GM10847 (cell line): Measurements from ENCODE around the gene RXRA.

ENCODE experiments used
- POLR2A ChIP-seq: IDR thresholded peaks from 2 replicates; pipeline ENCODE4 v1.6.1; 2011; ENCODE audit not compliant: insufficient read length; ENCODE audit errors: extremely low read depth

Gene RXRA

DNA sequence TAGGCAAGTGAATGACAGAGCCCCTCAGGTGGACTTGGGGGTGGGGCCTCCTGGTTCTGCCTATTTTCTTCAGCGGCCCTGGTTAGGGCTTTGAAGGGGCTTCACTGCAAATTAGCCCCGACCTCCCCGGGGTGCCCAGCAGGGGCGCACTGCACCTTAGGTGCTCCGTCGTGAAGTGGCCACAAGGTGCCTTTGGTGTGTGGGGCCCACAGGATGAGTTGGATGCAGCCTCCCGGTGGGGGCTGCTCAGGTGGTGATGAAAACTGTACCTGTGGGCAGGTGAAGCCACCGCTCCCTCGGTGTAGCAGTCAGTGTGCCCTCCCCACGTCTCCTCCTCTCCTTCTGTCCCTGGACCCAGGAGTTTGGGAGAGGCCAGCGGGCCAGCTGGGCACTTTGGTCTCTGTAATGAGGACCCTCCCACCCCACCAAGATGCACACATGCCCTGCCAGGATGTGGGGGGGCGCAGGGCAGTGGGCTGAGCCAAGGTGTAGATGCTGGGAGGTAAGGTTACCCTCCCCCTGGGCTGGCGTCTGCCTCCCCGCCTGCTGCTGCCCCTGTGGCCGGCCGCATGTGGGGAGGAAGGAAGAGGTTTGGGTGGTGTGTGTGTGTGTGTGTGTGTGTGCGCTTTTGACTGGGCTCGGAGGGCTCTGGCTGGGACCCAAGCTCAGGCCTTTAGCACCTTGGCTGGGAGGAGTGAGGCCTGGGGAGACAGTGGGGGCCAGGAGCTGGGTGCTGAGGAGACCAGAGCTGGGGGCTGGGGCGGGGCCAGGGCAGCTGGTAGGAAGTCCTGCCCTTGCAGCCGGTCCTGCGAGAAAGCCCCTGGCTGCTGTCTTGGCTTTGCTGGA, 55.6 kb downstream of the RXRA start:
- no peak for TF ChIP-seq POLR2A

GRCh38 chr9:134382733-134383132, 56.5 kb downstream of the RXRA start:
- TF ChIP-seq POLR2A, result no peak

GRCh38 chr9:134383148-134383547, 56.9 kb downstream of the RXRA start:
- no peak for TF ChIP-seq POLR2A

DNA sequence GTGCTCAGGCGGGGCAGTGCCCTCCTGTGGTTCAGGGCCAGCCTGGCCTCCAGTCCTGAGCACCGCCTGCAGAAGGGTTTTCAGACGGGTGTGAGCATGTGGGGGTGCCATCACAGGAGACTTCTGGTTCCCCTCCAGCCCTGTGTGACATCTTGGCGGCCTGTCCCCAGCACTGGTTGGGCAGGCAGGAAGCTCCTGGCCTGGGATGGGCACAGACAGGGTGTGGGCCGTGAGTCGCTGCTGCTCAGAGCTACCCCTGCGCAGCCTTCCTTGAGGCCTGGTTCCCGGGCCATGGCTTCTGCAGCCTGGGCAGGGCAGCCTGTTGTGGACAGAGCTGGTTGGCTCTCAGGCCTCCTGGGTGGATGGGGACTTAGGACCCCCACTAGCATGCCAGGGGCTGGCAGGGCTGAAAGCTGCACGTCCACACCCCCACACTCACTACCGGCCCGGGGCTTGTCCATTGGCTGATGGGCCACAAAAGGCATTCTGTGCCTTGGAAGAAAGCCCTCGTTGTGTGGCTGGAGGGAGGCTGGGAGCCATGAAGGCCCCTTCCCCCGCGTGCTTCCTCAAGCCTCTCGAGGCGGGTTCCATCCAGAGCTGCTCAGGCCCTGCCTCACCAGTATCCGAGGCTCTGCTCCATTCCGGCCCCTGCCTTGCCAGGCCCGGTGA, 58.7 kb downstream of the RXRA start:
- no peak for TF ChIP-seq POLR2A

- TF ChIP-seq POLR2A, result no peak
Observed at GRCh38 chr9:134385915-134386314, 59.7 kb downstream of the RXRA start.

DNA sequence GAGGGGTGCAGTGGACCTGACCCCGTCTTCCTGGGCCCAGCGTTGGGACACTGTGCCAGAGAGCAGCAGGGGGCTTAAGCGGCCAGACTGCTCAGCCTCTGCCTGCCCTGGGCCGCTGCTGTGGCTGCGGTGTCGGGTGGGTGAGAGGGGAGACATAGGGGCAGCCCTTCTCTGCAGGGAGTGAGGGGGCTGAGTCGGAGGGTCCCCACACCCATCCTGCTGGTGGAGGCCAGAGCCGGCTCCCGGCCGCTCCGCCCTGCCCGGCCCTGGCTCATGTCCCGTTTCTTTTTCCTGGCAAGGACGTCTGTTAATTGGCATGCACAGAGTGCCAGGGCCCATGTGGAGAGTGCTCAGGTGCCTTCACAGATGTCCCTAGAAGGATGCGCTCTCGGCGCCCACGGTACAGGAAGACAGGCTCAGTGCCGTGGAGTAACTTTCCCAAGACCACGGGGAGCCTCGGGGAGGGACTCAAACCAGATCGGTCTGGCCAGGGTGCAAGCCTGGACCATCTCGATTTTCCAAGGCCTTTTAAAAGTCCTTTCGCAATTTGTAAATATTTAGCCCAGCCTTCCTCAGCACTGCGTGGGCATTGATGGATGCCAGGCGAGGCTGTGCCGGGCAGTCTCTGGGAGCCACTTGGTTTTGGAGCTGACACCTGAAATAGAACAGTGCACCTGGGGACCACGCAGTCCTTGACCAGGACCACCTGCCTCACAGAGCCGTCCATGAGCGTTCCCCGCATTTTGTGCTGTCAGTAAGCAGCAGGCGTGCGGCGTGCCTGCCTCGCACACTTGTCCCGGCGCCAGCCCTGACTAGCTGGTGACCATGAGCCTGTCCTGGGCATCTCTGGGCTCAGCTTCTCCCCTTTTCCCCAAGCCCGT, 60.9 kb downstream of the RXRA start:
- no peak for TF ChIP-seq POLR2A

DNA sequence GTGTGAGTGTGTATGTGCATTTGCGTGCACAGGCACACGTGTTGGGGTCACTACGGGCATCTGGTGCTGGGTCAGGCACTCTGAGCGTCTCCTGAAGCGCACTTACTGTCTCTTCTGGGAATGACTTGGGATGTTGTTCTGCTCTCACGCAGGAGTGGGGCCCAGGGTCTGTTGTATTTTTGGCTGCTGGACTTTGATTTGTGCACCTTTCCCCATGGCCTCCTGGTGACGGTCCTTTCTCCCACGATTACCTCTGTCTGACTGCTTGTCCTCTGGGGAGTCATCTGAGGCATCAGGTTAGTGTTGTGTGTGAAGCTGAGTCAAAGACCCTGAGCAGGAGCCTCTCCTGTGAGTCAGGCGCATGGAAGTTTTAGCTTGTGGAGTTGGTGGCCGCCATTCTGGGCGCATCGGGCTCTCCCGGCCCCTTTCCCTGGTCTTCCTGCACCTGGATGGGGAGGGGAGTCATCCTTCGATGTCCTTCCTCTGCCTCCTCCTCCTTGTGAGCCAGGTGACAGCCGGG, 62.1 kb downstream of the RXRA start:
- TF ChIP-seq POLR2A, result no peak

DNA sequence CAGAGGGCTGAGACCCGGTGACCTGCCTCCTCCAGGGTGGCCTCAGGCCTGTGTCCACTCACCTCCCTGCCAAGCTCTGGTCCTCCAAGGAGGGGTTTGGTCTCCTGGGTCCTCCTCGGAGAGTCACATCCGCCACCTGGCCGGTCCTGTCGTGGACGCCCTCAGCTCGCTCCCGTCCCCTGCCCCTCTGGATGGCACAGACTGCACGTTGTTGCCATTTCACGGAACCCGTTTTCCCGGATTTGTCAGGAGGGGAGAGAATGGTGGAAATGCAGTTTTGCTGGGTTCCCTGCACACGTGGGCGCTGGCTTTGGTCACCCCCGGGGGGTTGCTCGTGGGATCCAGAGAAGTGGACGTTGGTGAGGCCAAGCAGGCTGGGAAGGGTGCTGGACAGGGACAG, 62.7 kb downstream of the RXRA start:
- no peak for TF ChIP-seq POLR2A

DNA sequence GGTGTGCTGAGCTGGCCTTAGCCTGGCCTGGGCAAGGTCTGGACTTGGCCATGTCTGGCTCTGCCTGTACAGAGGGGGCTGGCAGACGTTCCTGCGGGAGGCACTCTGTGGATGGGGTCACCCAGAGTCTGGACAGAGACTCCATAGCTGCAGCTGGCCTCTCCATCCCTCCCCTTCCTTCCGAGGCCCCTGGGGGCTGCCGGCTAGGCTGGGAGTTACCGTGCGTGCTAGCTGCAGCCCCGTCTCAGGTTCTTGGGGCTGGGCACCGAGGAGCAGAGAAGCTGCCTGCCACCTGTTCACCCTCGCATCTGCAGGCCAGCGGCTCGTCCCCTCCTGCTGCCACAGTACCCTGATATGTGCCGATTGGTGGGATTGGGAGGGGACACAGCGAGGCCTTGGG, 63.4 kb downstream of the RXRA start:
- TF ChIP-seq POLR2A, result no peak

DNA sequence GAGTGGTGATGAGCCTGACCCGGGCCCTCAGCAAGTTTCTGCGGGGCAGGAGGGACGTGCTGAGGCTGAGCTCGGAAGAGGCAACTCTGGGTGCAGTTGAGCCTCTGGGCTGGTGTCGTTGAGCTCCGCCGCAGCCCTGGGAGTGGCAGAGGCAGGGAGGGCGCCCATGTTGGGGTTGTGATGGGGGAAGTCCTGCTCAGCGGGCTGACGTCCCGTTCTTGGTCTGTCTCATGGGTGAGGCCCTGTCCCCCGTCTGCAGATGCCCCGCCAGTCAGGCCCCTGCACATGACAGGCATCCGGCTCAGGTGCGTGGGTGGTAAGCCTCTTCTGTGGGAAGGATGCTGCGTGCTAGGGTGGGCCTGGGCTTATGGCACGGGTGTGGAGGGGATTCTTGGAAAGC, 64.3 kb downstream of the RXRA start:
- no peak for TF ChIP-seq POLR2A

DNA sequence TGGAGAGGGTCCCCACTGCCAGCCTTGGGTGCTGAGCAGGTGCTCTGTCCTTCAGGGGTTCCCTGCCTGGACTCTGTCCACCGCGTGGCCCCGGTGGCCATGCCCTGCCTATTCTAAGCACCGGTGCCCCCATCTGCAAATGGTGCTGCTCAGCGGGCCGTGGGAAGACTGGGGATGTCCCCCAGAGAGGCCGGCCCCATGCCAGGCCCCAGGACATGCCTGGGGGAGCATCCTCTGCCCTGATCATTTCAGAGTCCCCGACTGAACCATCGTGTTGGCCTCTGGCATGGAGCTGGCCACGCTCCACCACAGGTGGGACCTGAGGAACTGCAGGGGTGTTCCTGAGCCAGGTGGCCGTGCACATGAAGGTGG, 64.7 kb downstream of the RXRA start:
- no peak for TF ChIP-seq POLR2A

DNA sequence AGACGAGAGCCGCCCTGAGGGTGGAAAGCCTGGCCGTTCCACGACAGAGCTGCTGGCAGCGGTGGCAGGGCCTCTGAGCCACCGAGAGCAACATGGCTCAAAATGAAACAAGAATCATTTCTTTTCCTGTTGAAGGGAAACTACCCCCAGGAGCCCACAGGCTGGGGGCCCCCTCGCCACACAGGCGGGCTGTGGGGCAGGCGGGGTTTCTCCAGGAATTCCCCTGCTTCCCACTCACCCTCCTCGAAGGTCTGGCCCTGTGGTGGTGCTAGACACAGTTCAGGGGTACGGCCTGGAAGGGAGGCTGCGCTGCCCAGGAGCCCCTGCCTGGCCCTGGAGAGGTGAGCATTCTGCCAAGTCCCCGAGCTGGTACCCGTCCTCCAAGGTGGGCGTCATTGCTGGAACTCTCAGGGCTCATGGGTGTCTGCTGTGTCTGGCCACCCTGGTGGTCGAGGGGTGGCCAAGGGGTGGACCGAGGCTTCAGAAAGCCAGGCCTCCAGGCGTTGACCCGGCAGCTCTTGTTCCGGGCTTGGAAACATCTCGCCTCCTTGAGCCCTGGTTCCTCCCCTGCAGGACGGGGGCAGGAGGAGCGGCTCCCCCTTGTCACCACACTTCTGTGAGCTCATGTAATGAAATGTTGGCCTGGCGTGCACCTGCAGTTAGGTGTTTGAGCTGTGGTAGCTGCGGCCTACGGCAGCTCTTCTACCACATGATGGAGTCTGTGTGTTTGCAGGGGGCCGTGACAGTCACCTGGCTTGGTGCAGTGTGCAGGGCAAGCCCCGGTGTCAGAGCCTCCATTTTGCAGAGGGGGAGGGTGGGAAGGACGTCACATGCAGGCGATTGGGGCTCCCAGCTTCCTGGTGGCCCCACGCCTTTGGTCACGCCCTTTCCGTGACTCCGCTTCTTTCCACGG, 65.3 kb downstream of the RXRA start:
- peak; percentile 53 for TF ChIP-seq POLR2A

DNA sequence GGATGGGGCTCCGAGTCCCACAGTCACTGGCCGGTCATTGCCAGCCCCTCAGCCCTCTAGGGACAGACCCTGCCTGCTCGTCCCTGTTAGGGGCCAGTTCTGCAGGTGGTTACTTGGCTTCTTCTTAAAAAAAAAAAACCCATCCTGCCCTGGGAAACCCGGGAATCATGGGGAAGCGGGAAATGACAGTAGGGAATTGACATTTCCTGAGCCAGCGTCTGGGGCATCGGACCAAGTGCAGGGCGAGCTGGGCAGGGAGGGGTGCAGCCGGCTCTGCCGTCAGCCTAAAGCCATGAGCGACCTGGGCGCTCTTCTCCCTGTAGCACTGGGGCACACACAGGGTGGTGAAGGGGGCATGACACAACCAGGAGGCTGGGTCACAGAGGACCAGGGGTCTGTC, 66.6 kb downstream of the RXRA start:
- TF ChIP-seq POLR2A, result no peak

- no peak for TF ChIP-seq POLR2A
Observed at GRCh38 chr9:134393582-134394280, 67.5 kb downstream of the RXRA start.
